Psoas muscle (tissue), 8 donors: ENCODE data around the gene GPRC5A. TPM values are rescaled to one million over a fixed set of nuclear protein-coding genes. Genes with fewer than 3 reads are reported as not detected.

Source experiments
- ATAC-seq, 4 donors: fragments of 200-7000 bp; cut with Tn5 transposase; one replicate each; pipeline ENCODE4 v1.9.1; 2020; ENCODE audit warnings: moderate library complexity in 3 of 4, mild to moderate bottlenecking in 2 of 4
- DNase-seq, 2 donors: peaks; one replicate each; pipeline ENCODE4 v3.0.0-alpha.2; 2020
- H3K27ac ChIP-seq: fragments of 200-600 bp; one replicate; pipeline ENCODE4 v1.8.0; 2022
- H3K27me3 ChIP-seq, 3 donors: fragments of 200-600 bp in 1 of 3; one replicate each; pipeline versions ENCODE4 v1.6.1 to v1.8.0; 2013 to 2022; ENCODE audit warnings: low read length in 2 of 3, mild to moderate bottlenecking in 2 of 3, moderate library complexity in 1 of 3; ENCODE audit not compliant: insufficient read depth in 3 of 3
- H3K36me3 ChIP-seq, 2 donors: fragments of 200-600 bp in 1 of 2; one replicate each; pipeline versions ENCODE4 v1.6.1 to v1.8.0; 2013 to 2022; ENCODE audit warnings: low read depth in 1 of 2, mild to moderate bottlenecking in 1 of 2, moderate library complexity in 1 of 2; ENCODE audit not compliant: insufficient read depth in 1 of 2
- H3K4me1 ChIP-seq: fragments of 200-600 bp; one replicate; pipeline ENCODE4 v1.8.0; 2022
- H3K4me3 ChIP-seq: fragments of 200-600 bp; one replicate; pipeline ENCODE4 v1.8.0; 2022; ENCODE audit warnings: mild to moderate bottlenecking
- H3K9me3 ChIP-seq: fragments of 200-600 bp; one replicate; pipeline ENCODE4 v1.8.0; 2022
- WGBS, 3 donors: extraction: QIAGEN DNeasy Blood & Tissue Kit; methylation state at CpG; one replicate each; pipeline versions ENCODE4 v1.1.6 to v1.1.7; 2013; 5-methylcytosine and 5-hydroxymethylcytosine counted together
- intact Hi-C, 2 donors: fragments of 100-400 bp; cut with DNase I; formaldehyde crosslinking; loops; one replicate each; pipeline versions ENCODE4 v1.11.0 to v1.14.2; 2022
- polyA plus RNA-seq, 3 donors: library from polyadenylated mRNA; stranded (reverse); fragments of 200-250 nt; gene quantifications; one replicate each; pipeline ENCODE4 v1.2.3, GENCODE V29; 2013
- total RNA-seq, 4 donors: library from RNA; stranded (reverse); fragmentation: NEBNext Ultra II Directional in 2 of 4; extraction: Animal tissue kit (Norgen Biotek cat#: 25700) in 2 of 4; gene quantifications; one replicate each; pipeline versions ENCODE4 v1.2.1 to v1.2.4, GENCODE V29; 2021 to 2023
- TF ChIP-seq, protein P1 (sequence below): fragments of 200-600 bp; IDR thresholded peaks from one replicate; pipeline ENCODE4 v1.8.0; 2022; ENCODE audit warnings: antibody characterized with exemption
- donor health status: healthy with polysubstance abuse.
- donor health status: DM: no; HTN: no; CAD: no; lungs with moderate emphysema.
- donor health status: Bipolar disorder and iron deficiency.
- donor health status: healthy.
- donor health status: DM: yes; HTN: yes; CAD: no.
- donor health status: DM: no; HTN: no; CAD: no.
- donor health status: DM: no; HTN: no; CAD: no.
- donor health status: DM: yes; HTN: yes; CAD: no.

The GPRC5A gene
- total and polyA plus RNA-seq, 7 donors: 0.09 to 0.99 (median 0.28) TPM

GRCh38 chr12:12903642-12904609 is 12.6 kb downstream of the GPRC5A start:
- intact Hi-C loops: no loop called here
- TF ChIP-seq, protein P1, sequence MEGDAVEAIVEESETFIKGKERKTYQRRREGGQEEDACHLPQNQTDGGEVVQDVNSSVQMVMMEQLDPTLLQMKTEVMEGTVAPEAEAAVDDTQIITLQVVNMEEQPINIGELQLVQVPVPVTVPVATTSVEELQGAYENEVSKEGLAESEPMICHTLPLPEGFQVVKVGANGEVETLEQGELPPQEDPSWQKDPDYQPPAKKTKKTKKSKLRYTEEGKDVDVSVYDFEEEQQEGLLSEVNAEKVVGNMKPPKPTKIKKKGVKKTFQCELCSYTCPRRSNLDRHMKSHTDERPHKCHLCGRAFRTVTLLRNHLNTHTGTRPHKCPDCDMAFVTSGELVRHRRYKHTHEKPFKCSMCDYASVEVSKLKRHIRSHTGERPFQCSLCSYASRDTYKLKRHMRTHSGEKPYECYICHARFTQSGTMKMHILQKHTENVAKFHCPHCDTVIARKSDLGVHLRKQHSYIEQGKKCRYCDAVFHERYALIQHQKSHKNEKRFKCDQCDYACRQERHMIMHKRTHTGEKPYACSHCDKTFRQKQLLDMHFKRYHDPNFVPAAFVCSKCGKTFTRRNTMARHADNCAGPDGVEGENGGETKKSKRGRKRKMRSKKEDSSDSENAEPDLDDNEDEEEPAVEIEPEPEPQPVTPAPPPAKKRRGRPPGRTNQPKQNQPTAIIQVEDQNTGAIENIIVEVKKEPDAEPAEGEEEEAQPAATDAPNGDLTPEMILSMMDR: no peak
- DNase-seq: no peak
- Histone ChIP-seq H3K9me3 (no peaks in the 10 kb centered on the region), H3K27ac (no peak overlapping the region), H3K4me1 (no peaks in the 10 kb centered on the region), H3K36me3 (no peaks in the 10 kb centered on the region), H3K4me3 (no peak overlapping the region), H3K27me3 (peaks cover 0 to 3% (median 0%) of the 10 kb centered on the region in 3 donors)
- 75 to 83% (median 79%) methylated on average over 14 of the region's 14 CpGs for WGBS, 3 donors
- ATAC-seq: no peak

- ATAC-seq (no peak), DNase-seq (no peak)
- Histone ChIP-seq H3K27ac (no peak overlapping the region), H3K4me3 (no peak overlapping the region), H3K4me1 (no peaks in the 10 kb centered on the region), H3K9me3 (no peaks in the 10 kb centered on the region), H3K36me3 (no peaks in the 10 kb centered on the region), H3K27me3 (no peaks in the 10 kb centered on the region)
- intact Hi-C loops: no loop called here
- TF ChIP-seq, protein P1: no peak
- WGBS, 3 donors: 85 to 91% (median 85%) methylated on average over 5 of the region's 5 CpGs
Observed at GRCh38 chr12:12907552-12907951, 16.2 kb downstream of the GPRC5A start.

- TF ChIP-seq, protein P1: no peak
- Histone ChIP-seq H3K4me1 (no peaks in the 10 kb centered on the region), H3K27ac (no peak overlapping the region), H3K4me3 (no peak overlapping the region), H3K9me3 (no peaks in the 10 kb centered on the region), H3K36me3 (no peaks in the 10 kb centered on the region), H3K27me3 (no peaks in the 10 kb centered on the region)
- DNase-seq (no peak), ATAC-seq (no peak)
- intact Hi-C loops: no loop called here
- WGBS, 3 donors: 85 to 87% (median 86%) methylated on average over 14 of the region's 14 CpGs
Observed at GRCh38 chr12:12908252-12908651, 16.9 kb downstream of the GPRC5A start.

DNA sequence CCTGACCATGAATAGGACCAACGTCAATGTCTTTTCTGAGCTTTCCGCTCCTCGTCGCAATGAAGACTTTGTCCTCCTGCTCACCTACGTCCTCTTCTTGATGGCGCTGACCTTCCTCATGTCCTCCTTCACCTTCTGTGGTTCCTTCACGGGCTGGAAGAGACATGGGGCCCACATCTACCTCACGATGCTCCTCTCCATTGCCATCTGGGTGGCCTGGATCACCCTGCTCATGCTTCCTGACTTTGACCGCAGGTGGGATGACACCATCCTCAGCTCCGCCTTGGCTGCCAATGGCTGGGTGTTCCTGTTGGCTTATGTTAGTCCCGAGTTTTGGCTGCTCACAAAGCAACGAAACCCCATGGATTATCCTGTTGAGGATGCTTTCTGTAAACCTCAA is 17.3 kb downstream of the GPRC5A start:
- no peak overlapping the region for H3K27ac ChIP-seq
- WGBS, 3 donors: 92 to 96% (median 93%) methylated on average over 12 of the region's 12 CpGs
- TF ChIP-seq, protein P1: no peak
- ATAC-seq (no peak), DNase-seq (no peak)
- no peaks in the 10 kb centered on the region for H3K9me3 ChIP-seq
- H3K4me3 ChIP-seq: no peak overlapping the region
- H3K4me1 ChIP-seq: no peaks in the 10 kb centered on the region
- no peaks in the 10 kb centered on the region for H3K27me3 ChIP-seq
- H3K36me3 ChIP-seq: no peaks in the 10 kb centered on the region
- intact Hi-C loops: no loop called here
